Stimulated activated CD8-positive, alpha-beta memory T cell treated with anti-CD3 and anti-CD28 coated beads, Interleukin-15, amount 100 ng/mL, for 24 hours (primary cell): Measurements from ENCODE around the gene NXPE2.

Experiments used
- DNase-seq: peaks from one replicate; pipeline ENCODE4 v3.0.0-alpha.2; 2020; ENCODE audit warnings: low read depth

Gene NXPE2

DNA sequence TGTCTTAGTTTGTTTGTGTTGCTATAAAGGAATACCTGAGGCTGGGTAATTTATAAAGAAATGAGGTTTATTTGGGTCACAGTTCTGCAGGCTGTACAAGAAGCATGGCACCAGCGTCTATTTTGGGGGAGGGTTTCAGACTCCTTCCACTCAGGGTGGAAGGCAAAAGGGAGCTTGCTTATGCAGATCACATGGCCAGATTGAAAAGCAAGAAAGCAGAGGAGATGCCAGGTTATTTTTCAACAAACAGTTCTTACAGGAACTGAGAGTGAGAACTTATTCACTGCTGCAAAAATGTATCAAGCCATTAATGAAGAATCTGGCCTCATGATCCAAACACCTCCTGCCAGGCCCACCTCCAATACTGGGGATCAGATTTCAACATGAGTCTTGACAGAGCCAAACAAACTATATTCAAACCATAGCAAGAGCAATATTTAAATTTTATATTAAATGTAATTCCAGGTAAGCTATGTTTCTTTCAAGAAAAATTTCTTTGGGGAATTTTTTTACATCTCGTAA lies 66.9 kb downstream of the NXPE2 start:
- no peak for DNase-seq

DNA sequence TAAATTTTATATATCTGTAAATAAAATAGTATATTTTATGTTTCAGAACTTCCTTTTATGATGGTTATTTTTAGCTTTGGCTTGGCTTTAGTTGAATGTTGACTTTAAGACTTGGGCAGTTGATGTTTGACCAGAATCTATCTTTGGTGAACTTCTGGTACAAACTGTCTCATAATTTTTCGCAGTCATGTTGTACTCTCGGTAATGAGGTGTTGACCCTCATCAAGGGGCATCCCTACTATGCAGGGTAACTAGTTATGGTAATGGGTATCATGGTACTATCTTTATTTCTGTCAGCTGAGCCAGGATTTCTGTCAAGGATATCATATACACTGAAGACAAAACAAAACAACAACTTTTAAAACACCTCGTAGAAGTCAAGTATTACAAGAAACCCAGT lies 67.7 kb downstream of the NXPE2 start:
- no peak for DNase-seq
